Measurements from ENCODE around the gene SYT2.
A peak's percentile ranks its signal among the peaks of the same experiment; 100 is the strongest.

SYT2 gene

DNA sequence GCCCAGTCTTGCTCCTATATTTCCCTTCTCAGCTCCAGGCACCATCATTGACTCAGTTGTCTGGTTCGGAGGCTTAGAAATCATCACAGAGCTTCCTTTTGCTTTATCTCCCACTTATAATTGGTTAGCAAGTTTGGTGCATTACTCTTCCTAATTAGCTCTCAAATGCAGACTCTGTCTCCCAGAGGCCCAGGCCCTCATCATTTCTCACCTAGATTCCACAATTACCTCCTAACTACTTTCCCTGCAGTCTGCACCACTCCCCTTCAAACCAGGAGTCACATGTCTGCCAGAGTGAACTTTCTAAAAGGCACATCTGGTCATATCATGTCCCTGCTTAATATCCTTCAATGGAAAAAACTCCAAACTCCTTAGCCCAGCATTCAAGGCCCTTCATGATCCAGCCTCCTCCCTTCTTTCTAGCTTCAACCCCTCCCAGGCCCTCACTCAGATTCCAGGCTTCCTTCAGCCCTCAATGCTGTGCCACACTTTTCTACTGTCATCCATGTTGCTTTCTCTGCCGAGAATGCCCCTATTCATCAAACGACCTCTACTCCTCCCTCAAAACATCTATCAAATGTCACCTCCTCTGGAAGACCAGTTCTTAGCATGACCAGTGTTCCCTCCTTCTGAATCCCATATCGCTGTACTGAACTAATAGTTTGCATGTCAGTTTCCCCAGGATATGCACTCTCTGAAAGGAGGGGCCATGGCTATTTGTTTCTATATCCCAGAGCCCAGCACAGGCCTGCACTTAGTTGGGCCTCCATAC lies 30.7 kb downstream of the SYT2 start:
- no peak for DNase-seq (ENCODE audit: low read depth)

DNA sequence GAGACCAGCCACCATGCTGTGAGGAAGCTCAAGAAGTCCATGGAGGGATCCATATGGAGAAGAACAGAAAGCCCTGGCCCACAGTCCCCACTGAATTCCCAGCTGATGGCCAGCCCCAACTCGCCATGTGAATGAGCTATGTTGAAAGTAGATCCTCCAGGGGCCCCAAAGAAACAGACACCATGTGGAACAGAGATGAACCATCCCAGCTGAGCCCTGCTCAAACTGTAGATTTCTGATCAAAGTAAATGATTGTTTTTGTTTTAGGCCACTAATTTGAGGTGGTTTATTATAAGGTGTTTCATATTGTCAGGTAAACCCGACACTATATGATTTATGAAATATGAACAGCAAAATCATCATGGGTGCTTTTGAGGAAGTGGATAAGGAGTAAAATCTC lies 32.8 kb downstream of the SYT2 start:
- no peak for DNase-seq (ENCODE audit: low read depth)

DNA sequence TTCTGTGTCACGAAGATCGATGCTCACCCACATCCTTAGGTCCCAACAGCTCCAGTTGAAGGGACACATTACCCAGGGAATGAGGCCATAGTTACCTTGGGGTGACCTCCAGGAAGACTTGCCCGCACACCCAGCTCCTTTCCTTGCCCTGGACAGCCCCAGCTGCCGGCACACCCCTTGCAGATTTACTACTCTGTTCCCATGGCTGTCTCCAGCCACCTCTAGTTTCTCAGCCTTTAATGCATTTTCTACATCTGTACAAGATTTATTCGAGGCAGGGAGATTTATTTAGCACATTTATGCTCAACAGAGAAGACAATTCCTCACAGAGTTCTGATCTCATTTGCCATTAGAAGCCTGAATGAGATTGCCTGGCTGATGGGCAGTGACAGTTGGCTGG lies 36.7 kb downstream of the SYT2 start:
- DNase-seq (ENCODE audit: low read depth): no peak

DNA sequence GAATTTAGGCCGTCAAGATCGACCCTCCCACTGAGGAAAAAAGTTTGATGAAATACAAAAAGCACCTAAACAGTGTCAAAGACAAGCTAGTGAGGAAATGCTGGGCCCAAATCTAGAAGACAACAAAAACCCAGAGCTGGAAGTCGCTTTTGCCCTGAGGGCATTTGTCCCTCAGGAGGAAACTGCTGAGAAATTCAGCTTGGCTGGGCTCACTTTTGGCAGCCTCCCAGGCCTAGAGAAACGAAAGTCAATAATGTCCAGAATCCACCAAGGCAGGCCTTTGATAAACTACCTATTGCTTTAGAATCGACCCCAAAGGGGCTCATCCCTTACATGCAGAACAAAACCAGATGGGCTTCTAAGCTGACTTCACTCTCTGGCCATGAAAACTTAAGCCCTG lies 38.9 kb downstream of the SYT2 start:
- no peak for DNase-seq (ENCODE audit: low read depth)

DNA sequence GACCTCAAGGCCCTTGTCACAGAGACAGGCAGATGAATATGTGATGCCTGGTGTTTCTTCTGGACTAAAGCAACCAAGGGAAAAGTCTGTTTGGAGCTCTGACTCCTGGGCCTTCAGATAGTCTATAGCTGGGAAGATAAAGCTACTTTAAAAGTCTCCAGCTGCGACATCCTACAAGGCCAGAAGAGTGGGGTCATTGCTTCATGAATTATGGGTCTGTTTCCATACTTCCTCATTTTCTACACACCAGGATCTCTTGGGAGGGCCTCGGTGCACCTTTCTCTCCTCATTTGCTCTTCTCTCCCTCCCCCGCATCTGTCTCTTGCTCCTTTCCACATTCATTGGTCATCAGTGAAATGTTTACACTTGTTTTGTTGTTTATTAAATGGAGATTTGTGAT lies 44.8 kb downstream of the SYT2 start:
- no peak for DNase-seq (ENCODE audit: low read depth)

DNA sequence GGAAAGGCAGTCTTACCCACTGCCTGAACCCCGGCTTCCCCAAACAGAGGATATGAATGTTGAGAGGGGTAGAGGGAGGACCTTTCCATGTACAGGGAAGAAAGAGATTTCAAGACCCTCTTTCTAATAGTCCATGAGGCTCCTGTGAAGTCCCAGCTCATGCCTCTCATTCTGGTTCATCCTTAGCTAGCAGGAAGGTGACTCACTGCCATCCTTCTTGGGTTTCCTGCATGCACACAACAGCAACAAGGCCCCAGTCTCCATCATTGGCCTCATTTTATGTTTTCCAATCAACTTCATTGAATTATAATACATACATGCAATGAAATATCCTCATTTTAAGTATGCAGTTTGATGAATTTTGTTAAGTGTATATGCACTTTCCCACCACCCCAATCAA lies 46.2 kb downstream of the SYT2 start:
- peak; percentile 3 for DNase-seq (ENCODE audit: low read depth)

DNA sequence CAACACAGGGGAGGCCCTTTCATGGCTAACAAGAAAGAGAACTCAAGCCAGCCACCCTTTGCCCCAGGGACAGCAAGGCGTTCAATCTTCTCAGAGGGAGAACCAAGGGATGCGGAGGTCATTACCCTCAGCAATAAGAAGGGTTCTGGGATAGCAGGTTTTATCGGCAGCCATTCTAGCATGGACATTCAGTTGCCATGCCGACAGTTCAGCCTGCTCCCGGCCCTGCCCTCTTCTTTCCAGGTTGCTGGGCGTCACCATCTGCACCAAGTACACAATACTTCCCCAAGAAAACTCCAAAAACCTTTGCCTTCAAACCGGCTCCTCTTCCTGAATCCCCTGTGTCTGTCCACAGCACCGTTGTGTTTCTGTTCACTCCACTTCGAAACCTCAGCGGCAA lies 47.1 kb downstream of the SYT2 start:
- no peak for DNase-seq (ENCODE audit: low read depth)

DNA sequence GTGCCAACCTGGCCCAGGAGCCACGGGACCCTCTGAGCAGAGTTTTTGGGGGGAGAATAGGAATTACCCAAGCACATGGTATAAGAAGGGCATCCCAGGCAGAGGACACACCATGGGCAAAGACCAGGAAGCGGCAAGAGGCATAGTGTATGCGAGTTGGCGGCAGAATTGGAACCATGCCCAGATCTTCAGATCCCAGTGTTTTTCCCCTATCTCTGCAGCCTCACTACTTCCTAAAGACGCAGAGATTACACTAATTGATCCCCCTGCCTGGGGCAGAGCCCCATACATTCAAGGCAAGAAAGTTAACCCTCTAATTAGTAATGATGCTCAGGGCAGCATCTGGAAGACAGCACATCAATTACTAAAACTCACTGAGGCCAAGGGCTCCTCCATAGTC lies 48.2 kb downstream of the SYT2 start:
- no peak for DNase-seq (ENCODE audit: low read depth)

DNA sequence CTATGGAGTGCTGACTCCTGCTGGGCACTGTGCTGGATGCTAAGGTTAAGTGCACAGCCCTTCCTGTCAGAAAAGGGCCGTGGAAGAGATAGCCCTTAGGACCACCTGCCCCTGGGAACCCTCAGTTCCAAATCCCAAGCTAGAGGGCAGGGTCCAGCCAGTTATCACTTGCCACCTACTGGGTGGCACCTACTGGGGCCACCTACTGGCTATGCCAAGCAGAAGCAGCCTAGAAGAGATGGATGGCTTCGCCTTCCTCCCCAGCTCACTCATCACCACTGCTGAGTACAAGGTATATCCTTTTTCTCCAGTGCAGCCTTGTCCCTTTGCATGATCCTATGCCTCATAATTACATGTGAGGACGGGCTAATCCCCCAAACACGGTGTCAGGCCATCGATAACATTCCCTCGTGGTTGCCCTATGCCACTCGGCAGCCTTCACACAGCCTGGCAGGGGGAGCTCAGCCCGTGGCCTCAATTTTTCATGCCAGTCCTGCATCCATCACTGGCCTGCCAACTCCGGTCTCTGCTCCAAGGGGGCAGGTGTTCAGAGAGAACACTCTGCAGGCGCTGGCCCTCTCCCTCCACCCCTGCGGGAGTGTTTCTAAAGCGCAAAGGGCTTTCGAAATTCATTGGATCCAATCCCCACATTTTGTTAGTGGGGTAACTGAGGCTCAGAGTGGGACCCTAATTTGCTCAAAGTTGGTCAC lies 49.0 kb downstream of the SYT2 start:
- DNase-seq (ENCODE audit: low read depth): no peak

DNA sequence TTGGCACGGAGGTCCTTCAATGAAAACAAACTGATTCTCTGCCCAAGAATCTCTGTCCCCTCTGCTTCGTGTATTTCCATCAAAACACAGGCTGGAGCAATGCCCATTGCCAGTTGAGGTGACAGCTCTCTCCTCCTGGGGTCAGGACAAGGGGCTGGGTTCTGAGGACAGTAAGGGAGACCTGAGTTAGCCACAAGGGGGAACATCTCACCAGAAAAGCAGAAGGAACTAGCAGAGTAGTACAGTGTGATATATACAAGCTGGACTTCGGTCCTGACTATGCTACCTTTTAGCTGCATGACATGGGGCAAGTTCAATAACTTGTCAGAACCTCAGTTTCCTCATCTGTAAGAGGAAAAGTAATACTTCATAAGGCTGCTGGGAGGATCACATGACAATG lies 50.3 kb downstream of the SYT2 start:
- DNase-seq (ENCODE audit: low read depth): no peak

DNA sequence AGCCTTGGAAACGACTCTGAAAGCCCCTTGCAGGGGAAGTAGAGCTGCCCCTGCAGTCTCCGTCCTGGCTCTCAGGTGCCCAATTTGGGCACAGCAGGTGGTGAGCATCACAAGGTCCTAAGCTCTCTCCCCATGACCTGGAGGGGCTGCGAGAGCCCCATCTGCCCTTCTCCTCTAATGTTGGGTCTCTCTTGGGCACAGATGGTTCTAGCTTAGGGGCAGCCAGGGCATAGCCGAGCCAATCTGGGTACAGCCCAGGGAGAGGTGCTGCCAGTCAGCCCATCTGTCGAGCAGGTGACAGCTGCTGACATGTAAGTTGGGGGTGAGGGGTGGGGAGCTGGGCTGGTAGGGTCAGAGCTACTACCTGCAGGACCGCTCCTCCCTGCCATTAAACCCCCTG lies 50.7 kb downstream of the SYT2 start:
- no peak for DNase-seq (ENCODE audit: low read depth)

DNA sequence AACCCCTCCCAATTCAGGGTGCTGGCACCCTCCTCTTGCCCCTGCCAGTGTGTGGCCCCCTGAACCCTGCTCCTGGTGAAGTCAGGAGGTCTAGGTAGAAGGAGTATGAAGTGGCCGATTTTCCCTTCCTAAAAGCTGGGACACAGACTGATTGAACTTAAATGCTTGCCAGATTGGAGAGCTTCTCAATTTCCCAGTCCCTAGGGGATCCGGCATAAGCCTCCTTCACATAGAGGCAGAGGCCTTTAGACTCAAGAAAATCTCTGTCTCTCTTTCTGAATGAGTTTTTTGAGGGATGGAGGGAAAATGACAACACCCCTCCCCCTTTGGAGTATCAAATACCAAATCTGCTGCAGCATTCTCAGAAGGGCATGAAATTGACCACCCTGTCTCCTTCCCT lies 51.5 kb downstream of the SYT2 start:
- no peak for DNase-seq (ENCODE audit: low read depth)

DNA sequence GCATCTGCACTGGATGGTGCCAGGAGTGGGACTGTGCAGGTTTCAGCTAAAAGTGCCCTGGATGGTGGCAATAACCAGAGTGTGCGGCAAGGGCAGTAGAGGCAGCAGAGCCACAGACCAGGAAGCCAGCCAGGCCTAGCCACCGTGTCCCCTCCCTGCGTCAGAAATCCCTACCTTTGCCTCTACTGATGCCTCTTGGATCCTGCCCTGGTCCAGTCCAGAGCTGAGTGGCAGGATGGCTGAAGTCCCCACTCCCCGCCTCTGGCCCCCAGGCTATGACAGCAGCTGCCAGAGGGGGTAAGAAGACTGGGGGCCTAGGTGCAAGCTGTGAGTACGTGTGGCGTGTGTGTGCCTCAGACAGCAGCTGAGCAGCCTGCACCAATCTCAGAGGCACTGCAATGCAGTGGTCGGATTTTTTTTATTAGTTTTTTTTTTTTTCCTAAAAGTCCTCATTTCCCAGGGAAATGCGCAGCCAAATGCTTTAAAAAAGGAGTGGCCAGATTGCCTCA lies 51.9 kb downstream of the SYT2 start:
- DNase-seq (ENCODE audit: low read depth): no peak

DNA sequence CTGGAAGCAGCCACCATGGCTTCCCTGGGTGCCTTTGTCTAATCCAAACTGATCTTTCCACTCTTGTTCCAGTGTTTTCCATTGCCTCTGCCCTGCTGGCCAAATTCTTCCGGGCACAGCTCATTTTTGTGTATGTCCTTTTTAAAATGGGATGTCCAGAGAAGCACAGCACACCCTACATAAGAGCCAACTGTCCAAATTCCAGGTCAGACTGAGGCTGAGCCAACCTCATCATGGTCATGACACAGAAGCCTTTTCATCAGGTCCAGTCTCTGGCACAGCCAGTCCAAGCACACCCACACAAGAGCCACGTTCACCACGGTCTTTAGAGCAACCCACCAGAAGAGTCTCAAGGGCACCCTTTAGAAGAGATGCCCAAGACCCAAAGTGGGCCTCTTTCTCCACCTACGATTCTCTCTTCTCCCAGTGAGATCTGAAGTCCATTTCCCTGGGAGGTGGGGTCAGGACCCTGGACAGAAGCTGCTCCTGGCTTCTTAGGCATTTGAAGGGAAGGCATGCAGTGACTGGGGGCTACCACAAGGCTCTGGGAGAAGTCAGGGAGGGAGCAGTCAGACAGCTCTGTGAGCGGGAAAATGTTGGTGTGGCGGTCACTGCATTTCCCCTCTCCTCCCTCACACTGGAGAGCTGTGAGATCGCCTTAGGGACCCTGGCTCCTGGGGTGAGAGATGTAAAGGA lies 53.2 kb downstream of the SYT2 start:
- DNase-seq (ENCODE audit: low read depth): no peak

DNA sequence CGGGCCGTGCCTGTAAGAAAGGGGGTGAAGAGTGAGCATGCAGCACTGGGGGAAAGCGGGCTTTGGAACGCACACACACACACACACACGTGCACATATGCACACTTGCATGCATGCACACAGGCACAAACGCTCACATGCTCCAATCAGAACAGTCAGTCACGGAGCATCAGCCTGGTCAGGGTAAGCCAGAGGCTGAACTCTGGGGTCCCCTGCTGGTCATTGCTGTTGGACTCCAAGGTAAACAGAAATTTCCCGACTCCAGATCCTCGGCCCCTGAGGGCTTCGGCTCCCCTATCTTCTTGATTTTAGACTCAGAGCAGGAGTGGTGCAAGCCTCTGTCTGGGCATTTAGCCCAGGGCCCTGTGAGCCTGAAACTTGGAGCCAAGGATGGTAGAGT lies 54.2 kb downstream of the SYT2 start:
- DNase-seq (ENCODE audit: low read depth): no peak

DNA sequence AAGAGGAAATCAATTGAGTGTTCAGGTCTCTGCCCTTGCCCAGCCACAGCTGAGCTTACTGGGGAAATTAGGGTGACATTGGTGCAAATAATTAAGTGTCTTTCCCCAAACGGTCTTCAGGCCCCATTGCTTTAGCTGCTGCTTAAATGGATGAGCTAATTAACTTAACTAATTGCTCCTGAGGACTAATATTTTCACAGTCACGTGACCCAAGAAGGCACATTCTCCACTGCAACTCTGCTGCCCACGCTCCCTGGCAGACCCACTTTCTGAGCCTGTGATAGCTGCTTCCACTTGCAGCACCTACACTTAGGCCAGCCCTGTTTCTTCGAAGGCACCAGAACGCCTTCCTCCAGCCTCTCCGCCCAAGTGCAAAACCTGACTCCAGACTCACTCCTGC lies 56.2 kb downstream of the SYT2 start:
- no peak for DNase-seq (ENCODE audit: low read depth)

DNA sequence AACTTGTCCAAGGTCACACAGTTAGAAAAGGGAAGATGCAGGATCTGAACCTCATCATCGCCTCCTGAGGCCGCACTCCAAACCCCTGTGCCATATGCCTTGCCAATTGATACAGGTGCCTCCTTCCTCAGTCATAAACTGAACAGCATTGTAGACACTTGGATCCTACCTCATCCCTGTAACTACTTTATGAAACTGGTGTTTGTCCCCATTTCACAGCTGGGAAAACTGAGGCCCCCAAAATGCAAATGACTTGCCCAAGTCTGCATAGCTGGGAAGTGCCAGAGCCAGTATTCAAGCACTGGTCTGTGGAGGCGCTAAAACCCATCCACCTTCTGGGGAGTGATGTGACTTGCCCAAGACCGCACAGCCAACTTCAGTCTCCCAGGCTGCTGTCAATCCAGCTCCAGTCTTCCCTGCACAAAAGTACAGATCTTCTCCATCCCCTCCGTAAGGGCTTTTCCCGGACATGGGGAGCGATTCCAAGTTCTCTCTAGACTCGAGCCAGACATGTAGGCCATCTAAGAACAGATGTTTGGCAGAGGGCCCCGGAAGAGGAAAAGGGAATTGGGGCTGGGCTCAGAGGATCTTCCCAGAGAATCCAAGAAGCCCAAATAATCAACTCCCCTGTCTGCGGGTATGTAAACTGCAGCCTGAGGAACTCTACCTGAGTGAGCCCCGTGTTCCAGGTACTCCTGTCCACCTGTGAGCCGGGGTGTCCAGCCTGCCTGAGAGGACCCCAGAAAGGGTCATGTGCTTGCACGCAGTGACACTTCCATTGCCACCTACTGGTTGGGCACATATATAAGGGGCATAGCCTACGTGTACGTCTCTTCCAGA lies 60.5 kb downstream of the SYT2 start:
- no peak for DNase-seq (ENCODE audit: low read depth)

DNA sequence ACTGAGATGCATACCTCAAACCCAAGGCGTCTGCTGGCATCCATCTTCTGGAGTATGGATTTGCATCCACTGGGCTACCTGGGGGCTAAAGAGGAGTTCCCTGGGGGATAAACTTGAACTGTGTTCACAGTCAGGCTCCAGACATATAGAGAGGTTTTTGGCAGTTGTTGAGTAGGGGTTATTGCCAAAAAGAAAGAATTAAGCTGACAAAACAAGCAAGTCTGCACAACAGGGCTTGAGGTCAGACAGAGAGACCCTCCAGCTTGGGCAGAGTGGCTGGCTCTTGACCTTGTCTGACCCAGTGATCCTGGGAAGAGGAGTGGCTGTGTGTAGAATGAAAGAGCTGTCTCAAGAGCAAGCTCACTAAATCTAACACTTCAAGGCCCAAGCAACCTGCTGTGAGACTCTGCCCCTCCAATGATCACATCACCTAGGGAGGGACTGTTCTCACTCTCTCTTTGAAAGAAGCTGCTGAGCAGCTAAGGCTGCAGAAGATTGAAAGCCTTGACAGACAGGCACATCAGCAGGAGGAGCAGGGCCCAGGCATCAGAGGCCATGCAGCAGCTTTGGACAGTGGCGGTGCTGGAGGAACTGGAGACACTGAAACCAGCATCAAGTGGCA lies 61.5 kb downstream of the SYT2 start:
- no peak for DNase-seq (ENCODE audit: low read depth)

DNA sequence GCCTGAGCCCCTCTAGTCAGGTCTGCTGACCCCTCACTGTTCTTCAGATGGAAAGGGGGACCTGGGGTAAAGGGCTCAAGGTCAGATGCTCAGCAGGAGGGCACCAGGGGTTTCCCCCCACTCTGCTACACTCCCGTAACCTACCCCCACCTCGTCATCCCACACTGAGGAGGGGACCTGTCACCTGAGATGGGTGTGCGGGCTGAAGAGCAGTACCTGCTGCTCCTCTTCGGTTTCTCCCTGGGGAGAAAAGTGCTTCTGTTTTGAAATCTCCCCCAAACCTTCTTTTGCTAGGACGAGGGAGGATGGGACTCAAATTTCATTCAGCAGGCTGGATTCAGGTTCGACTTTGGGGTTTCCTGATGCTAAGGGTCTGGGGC lies 65.2 kb downstream of the SYT2 start:
- no peak for DNase-seq (ENCODE audit: low read depth)

DNA sequence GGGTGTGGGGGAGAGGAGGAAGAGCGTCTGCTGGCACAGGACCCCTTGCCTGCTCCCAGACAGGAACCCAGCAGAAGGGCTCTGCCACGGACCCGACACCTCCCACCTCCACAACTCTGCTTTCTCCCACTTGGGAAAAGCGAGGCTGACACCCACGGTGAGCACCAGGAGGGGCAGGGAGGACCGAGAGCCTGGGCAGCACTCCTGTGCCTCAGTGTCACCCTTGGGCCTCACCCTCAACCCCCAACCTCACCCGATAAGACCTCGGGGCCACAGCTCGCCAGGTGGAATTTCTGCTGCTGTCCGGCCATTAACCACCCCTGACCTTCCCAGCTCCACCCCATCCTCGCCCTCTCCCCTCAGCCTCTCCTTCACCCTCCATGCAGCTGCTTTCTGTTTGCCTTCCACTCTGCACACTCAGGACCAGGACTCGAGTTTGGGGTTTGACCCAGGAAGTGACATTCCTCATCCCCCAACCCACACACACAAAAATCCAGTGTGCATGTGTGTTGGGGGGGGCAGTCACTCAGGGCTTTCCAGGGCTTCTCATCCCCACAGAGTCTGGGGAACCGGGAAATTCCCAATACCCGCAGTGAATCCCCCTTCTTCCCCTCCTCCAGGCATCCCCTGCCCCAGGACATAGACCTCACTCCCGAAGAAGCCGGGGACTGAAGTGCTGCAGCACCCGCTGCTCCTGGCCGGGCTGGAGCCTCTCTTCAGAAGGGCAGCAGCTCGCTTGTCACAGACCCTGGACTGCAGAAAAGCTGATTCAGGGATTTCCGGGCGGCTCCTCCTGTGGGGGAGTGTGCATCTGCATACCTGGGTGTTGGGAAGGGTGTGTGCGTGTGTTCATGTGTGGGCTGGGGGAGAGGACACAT lies 65.8 kb downstream of the SYT2 start:
- no peak for DNase-seq (ENCODE audit: low read depth)

All from HS-5 (cell line).